HUDEP-2 (cell line): ENCODE results near the gene DUSP18.
"Not testable (repeated sequence)": the region's sequence is repeated elsewhere in the genome, so short reads cannot be mapped to it uniquely, and the experiment has no call there.

Experiments
- DNase-seq, 76 experiments: peaks; one replicate each; lab custom pipeline; 2025; ENCODE audit not compliant: unreplicated experiment in 76 of 76; lab: John Stamatoyannopoulos, UW

The DUSP18 gene

GRCh38 chr22:30667494-30668385 lies at the start of gene DUSP18:
DUSP18 (minus strand) TSS chr22:30667875; CDS start chr22:30664003, 3,872 bp downstream.
- DNase-seq, result peak in 75 of 76 experiments; percentile 13 to 96 (median 87)

- DNase-seq, result no peak
These were observed 46.4 kb upstream of the DUSP18 start for GRCh38 chr22:30714062-30714461.

DNA sequence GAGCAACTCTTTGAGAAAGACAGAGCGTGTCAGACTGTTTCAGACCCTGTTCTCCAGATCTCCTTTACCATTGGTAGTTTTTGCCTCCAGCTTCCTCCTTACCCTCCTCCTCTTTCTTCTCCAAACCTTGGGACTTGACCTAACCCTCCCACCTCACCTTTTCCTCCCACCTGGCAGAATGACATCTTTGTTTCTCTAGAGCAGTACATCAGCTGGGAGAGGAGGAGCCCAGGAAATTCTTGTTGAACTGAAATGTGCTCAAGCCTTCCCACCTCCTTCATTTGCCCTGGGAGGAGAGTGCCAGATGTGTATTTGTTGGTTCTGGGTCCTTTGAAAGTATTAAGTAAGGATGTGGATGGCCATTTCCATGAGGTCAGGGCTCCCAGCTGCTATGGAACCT lies 44.4 kb upstream of the DUSP18 start:
- no peak for DNase-seq

DNA sequence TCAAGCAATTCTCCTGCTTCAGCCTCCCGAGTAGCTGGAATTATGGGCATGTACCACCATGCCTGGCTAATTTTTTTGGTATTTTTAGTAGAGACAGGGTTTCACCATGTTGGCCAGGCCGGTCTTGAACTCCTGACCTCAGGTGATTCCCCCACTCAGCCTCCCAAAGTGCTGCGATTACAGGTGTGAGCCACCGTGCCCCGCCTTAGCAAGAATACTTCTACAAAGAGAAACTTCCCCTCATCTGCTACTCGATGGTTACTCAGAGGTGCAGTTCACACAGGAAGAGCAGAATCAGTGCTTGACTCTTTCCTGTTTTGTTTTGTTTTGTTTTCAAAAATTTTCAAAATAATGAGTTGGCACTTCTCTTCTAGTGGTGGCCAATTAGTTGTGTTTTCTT lies 42.3 kb upstream of the DUSP18 start:
- not testable (repeated sequence) for DNase-seq

- DNase-seq, result no peak
These were observed 38.3 kb upstream of the DUSP18 start for GRCh38 chr22:30705710-30706651.

DNA sequence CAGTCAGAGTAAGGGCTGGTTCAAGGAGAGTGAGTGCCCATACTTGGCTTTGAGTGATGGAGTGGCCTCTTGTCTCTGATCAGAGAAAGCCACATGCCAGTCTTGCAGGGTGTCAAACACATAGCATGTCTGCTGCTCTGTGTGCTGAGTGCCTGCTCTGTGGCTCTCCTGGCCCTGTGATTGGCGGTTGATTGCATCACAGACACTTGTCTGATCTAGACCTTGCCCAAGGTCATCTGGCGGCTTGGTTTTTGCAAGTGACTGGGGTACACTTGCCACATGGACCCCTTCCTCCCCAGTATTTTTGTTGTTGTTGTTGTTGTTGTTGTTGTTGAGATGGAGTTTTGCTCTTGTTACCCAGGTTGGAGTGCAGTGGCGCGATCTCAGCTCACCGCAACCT lies 37.3 kb upstream of the DUSP18 start:
- no peak for DNase-seq

DNA sequence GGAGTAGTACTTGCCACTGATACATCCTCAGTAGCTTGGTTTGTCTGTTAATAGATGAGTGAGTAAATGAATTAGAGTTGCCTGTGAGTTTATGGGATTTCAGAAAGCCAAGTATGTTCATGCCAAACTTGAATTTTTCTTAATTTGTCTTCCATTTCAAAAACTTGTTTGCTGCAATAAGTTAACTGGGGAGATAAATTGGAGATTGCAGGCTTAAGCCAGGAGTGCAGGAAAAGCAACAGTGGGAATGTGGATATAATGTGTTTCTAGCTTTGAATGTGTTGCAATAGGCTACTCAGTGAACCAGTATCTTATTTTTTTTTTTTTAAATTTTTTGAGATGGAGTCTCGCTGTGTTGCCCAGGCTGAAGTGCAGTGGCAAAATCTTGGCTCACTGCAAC lies 35.2 kb upstream of the DUSP18 start:
- DNase-seq, result no peak

GRCh38 chr22:30701872-30702271 lies 34.2 kb upstream of the DUSP18 start:
- no peak for DNase-seq

GRCh38 chr22:30697975-30698374 lies 30.3 kb upstream of the DUSP18 start:
- no peak for DNase-seq

DNA sequence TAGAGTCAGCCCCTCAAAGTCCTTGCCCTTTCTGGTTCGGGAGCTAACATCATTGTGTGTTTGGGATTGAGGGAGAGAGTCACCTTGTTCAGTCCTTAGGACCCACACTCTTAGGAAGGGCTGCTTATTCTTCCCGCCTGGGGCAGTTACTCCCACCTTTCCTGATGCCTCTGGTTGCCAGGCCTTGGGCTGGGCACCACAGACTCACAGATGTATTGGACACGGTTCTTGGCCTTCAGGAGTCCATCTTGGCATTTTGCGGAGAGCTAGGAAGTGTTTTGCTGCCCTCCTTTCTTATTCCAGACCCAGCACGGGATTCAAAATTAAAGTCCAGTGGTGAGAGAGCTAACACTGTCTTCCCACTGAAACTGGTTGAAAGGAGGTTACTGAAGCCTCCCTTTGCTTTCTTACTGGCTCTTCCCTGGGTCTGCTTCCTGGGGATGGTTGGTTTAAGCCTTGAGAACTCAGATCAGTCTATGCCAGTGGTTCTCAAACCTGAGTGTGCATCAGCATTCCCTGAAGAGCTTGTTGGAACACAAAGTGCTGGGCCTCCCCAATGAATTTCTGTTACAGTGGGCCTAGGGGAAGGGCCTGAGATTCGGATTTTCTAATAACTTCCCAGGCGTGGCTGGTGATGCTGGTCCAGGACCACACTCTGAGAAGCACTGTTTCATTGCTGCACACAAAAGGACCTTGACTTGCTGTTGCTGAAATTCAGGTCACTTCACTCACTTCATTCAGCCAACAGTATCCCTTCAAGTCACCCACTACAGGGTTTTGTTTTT lies 28.4 kb upstream of the DUSP18 start:
- DNase-seq, result no peak

GRCh38 chr22:30695351-30695851 lies 27.7 kb upstream of the DUSP18 start:
- DNase-seq, result no peak

DNA sequence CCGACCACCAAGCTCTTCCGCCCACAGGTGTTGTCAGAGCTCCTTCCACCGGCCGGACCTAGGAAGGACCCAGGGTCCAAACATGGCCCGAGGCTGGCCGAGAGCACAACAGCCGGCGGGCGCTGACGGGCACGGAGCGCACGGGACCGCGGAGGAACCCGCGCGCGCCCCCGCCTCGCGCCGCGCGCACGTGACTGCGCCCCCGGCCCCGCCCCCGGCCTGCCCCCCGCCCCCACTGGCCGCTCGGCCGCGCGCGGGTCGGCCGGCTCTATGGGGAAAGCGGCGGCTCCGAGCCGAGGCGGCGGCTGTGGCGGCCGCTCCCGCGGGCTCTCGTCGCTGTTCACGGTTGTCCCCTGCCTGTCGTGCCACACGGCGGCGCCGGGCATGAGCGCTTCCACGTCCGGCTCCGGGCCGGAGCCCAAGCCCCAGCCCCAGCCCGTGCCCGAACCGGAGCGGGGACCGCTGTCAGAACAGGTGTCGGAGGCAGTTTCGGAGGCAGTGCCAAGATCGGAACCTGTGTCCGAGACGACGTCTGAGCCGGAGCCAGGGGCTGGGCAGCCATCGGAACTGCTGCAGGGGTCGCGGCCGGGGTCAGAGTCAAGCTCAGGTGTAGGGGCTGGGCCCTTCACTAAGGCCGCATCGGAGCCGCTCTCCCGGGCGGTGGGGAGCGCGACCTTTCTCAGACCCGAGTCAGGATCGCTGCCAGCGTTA lies 27.1 kb upstream of the DUSP18 start, which contains the start of gene OSBP2:
Gene OSBP2 (plus strand): TSS at position 235 of the 711 bp plus-strand sequence. CDS start 36 bp downstream, at position 271.
- peak in 6 of 76 experiments; percentile 3 to 19 (median 12) for DNase-seq

- DNase-seq, result peak in 1 of 76 experiments; percentile 3
These were observed 26.5 kb upstream of the DUSP18 start for GRCh38 chr22:30694171-30694639.

- no peak for DNase-seq
These were observed 23.5 kb upstream of the DUSP18 start for GRCh38 chr22:30691204-30691603.

GRCh38 chr22:30689622-30690021 lies 21.9 kb upstream of the DUSP18 start:
- no peak for DNase-seq

- DNase-seq, result no peak
These were observed 19.7 kb upstream of the DUSP18 start for GRCh38 chr22:30687358-30687757.

DNA sequence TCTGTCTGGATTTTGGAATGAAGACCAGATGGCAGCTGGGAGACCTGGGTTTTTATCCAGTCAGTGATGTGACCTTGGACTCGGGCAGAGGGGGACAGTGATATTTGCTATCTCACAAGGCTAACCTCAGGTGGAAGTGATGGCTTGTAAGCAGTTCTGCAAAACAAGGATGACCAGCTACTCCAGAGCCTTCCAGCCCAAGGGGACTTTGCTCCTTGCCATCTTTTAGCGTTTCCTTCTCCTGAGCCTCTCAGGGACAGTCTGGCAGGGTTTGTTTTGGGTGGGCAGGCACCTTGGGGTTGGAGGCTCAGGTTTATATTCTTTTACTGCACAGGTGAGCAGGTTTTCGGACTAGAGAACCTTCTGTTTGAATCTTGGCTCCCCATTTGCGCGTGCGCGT lies 17.5 kb upstream of the DUSP18 start:
- no peak for DNase-seq

GRCh38 chr22:30681831-30682230 lies 14.2 kb upstream of the DUSP18 start:
- no peak for DNase-seq

GRCh38 chr22:30680991-30681770 lies 13.5 kb upstream of the DUSP18 start:
- no peak for DNase-seq
